Ovary (tissue), 3 donors: Measurements from ENCODE around the gene UGT1A6.

Experiments
- EP300 ChIP-seq: sonication (generic); formaldehyde crosslinking; IDR thresholded peaks from one replicate; pipeline ENCODE4 v1.6.1; 2017; ENCODE audit warnings: antibody characterized with exemption
- TF ChIP-seq, protein P1 (sequence below), 3 donors: fragments of 450-650 bp in 2 of 3; fragments of 200-600 bp in 1 of 3; IDR thresholded peaks; one replicate each; pipeline versions ENCODE4 v1.5.1 to v1.8.0; 2016 to 2022; ENCODE audit warnings: antibody characterized with exemption in 3 of 3, mild to moderate bottlenecking in 1 of 3
- donor health status: DM: no; HTN: no; CAD: no.

DNA sequence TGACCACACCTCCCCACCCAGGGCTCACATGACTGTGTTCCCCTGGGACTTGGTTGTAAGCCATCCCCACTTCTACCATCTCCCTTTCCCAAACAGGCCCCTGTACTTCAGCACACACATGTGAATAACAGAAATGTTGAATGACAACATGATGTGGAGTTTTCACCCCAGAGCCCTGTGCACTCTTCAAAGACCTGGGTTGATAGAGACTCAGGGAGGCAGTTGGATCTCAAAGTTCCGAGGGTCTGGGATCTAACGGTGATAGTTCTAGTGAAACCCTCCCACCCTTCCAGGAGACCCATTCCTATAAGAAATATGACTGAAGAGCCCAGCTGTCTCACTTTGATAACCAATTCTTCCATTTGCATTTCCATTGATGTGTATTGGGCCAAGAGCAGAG lies 85.3 kb downstream of the UGT1A6 start, which contains the start of gene MROH2A:
- TF ChIP-seq, protein P1, sequence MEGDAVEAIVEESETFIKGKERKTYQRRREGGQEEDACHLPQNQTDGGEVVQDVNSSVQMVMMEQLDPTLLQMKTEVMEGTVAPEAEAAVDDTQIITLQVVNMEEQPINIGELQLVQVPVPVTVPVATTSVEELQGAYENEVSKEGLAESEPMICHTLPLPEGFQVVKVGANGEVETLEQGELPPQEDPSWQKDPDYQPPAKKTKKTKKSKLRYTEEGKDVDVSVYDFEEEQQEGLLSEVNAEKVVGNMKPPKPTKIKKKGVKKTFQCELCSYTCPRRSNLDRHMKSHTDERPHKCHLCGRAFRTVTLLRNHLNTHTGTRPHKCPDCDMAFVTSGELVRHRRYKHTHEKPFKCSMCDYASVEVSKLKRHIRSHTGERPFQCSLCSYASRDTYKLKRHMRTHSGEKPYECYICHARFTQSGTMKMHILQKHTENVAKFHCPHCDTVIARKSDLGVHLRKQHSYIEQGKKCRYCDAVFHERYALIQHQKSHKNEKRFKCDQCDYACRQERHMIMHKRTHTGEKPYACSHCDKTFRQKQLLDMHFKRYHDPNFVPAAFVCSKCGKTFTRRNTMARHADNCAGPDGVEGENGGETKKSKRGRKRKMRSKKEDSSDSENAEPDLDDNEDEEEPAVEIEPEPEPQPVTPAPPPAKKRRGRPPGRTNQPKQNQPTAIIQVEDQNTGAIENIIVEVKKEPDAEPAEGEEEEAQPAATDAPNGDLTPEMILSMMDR (IDR thresholded peaks at IDR 0.05), result no peak
- no peak for TF ChIP-seq EP300
